Measurements from ENCODE around the gene UFSP1.

UFSP1 gene

GRCh38 chr7:100865372-100865911 lies 24.1 kb downstream of the UFSP1 start:
- no peak for TF ChIP-seq CTCF (conservative IDR thresholded peaks at IDR 0.05)
- peak overlapping the region; percentile 77 for H3K27ac ChIP-seq

GRCh38 chr7:100864263-100864845 lies 25.2 kb downstream of the UFSP1 start:
- TF ChIP-seq CTCF (conservative IDR thresholded peaks at IDR 0.05) = no peak
- H3K27ac ChIP-seq = no peak overlapping the region

- peak overlapping the region; percentile 2; the same call in 1 of the 2 replicates for H3K27ac ChIP-seq
- TF ChIP-seq CTCF (conservative IDR thresholded peaks at IDR 0.05) = no peak
These were observed 26.0 kb downstream of the UFSP1 start for GRCh38 chr7:100863406-100863950.

GRCh38 chr7:100861616-100861985 lies 27.9 kb downstream of the UFSP1 start:
- TF ChIP-seq CTCF (conservative IDR thresholded peaks at IDR 0.05) = no peak
- H3K27ac ChIP-seq = no peak overlapping the region

- no peak for TF ChIP-seq CTCF (conservative IDR thresholded peaks at IDR 0.05)
- H3K27ac ChIP-seq = no peak overlapping the region
These were observed 28.6 kb downstream of the UFSP1 start for GRCh38 chr7:100860702-100861615.

GRCh38 chr7:100859856-100860255 lies 29.7 kb downstream of the UFSP1 start:
- no peak overlapping the region for H3K27ac ChIP-seq
- no peak for TF ChIP-seq CTCF (conservative IDR thresholded peaks at IDR 0.05)

- no peak overlapping the region for H3K27ac ChIP-seq
- TF ChIP-seq CTCF (conservative IDR thresholded peaks at IDR 0.05) = no peak
These were observed 32.6 kb downstream of the UFSP1 start for GRCh38 chr7:100856871-100857282.

Measured in VCaP (cell line).